Liver (tissue), 3 donors: ENCODE data around the gene MICAL2.

ENCODE experiments used
- CTCF ChIP-seq: fragments of 150-350 bp; IDR thresholded peaks from 2 replicates; pipeline ENCODE4 v1.5.1; 2017; ENCODE audit warnings: improper control_type of control experiment, low read depth, low read length; ENCODE audit not compliant: missing input control
- EGR1 ChIP-seq, 2 donors: IDR thresholded peaks; 2 replicates each; pipeline ENCODE4 v1.6.1; 2016 to 2018; ENCODE audit warnings: antibody characterized with exemption in 2 of 2, low read depth in 2 of 2
- FOXA1 ChIP-seq: IDR thresholded peaks from 2 replicates; pipeline ENCODE4 v1.6.1; 2016; ENCODE audit warnings: antibody characterized with exemption
- FOXA2 ChIP-seq: IDR thresholded peaks from 2 replicates; pipeline ENCODE4 v1.6.1; 2016; ENCODE audit warnings: antibody characterized with exemption
- GABPA ChIP-seq, 2 donors: IDR thresholded peaks in 1 of 2; conservative IDR thresholded peaks in 1 of 2; 2 replicates each; pipeline ENCODE4 v1.6.1; 2016; ENCODE audit warnings: antibody characterized with exemption in 2 of 2, mild to moderate bottlenecking in 1 of 2, moderate library complexity in 1 of 2
- JUND ChIP-seq, 2 donors: IDR thresholded peaks; 2 replicates each; pipeline ENCODE4 v1.6.1; 2016; ENCODE audit warnings: antibody characterized with exemption in 2 of 2
- MAX ChIP-seq: IDR thresholded peaks from 2 replicates; pipeline ENCODE4 v1.6.1; 2016; ENCODE audit warnings: antibody characterized with exemption
- NR2F2 ChIP-seq: IDR thresholded peaks from 2 replicates; pipeline ENCODE4 v1.6.1; 2016; ENCODE audit warnings: antibody characterized with exemption
- RAD21 ChIP-seq, 2 donors: IDR thresholded peaks; 2 replicates each; pipeline ENCODE4 v1.6.1; 2016; ENCODE audit warnings: antibody characterized with exemption in 2 of 2, mild to moderate bottlenecking in 2 of 2
- SP1 ChIP-seq: IDR thresholded peaks from 2 replicates; pipeline ENCODE4 v1.6.1; 2018; ENCODE audit warnings: antibody characterized with exemption, mild to moderate bottlenecking
- TAF1 ChIP-seq: conservative IDR thresholded peaks from 2 replicates; pipeline ENCODE4 v1.6.1; 2016; ENCODE audit warnings: antibody characterized with exemption, mild to moderate bottlenecking
- ZBTB33 ChIP-seq: IDR thresholded peaks from 2 replicates; pipeline ENCODE4 v1.6.1; 2016; ENCODE audit warnings: antibody characterized with exemption
- donor health status: healthy.
- donor health status: healthy.

- peak; percentile 91 to 96 for TF ChIP-seq JUND (IDR thresholded peaks at IDR 0.05)
- peak; percentile 28 for TF ChIP-seq NR2F2
- TF ChIP-seq EGR1 (IDR thresholded peaks at IDR 0.05; ENCODE audit: low read depth in 2 of 2) = no peak
- no peak for TF ChIP-seq ZBTB33
- no peak for TF ChIP-seq CTCF
- TF ChIP-seq TAF1 = no peak
- no peak for TF ChIP-seq GABPA (IDR thresholded peaks at IDR 0.05 in 1 of 2, conservative IDR thresholded peaks at IDR 0.05 in 1 of 2)
- no peak for TF ChIP-seq FOXA1
- TF ChIP-seq SP1 = no peak
- TF ChIP-seq RAD21 (IDR thresholded peaks at IDR 0.05) = no peak
- TF ChIP-seq MAX = no peak
- no peak for TF ChIP-seq FOXA2
These were observed 44.2 kb upstream of the MICAL2 start for GRCh38 chr11:12066056-12066798.
